Measurements from ENCODE around the gene PPM1H. TPM values are rescaled to one million over a fixed set of nuclear protein-coding genes. Genes with fewer than 3 reads are reported as not detected.

PPM1H gene
- total RNA-seq, 2 donors from 2014 or later = 46.4 to 74.4 TPM

DNA sequence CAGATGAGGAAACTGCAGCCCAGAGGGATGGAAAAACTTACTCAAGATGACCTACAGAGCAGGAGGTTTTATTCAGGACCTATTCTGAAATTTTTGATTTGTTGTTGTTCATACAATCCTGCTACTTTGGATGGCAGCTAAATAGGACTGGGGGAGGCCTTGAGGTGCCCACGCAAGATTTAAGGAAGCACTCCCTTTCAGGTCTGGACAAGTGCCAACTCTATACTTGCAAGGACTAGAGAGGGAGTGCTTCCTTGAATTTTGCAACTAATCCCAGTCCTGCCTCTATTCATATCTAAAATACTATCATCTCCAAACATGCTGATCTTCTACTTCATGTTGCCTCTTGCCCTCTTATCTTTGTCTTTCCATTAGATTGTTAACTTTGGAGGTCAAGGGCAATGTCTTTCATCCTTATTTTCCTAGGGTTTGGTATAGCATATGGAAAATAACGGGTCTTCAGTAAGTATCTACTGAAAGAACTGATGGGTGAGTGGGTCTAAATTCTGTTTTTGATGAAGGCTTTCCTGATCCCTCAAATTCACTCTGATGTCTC, 28.6 kb upstream of the PPM1H start:
- Mint-ChIP-seq H3K4me3 (no peak overlapping the region), H3K4me1 (peaks cover under 1% of the 10 kb centered on the region), H3K27me3 (ENCODE audit: insufficient read depth) (peaks cover 14% of the 10 kb centered on the region), H3K27ac (no peak overlapping the region), H3K9me3 (no peaks in the 10 kb centered on the region), H3K36me3 (ENCODE audit: low read depth) (no peaks in the 10 kb centered on the region)
- TF ChIP-seq, protein P1, sequence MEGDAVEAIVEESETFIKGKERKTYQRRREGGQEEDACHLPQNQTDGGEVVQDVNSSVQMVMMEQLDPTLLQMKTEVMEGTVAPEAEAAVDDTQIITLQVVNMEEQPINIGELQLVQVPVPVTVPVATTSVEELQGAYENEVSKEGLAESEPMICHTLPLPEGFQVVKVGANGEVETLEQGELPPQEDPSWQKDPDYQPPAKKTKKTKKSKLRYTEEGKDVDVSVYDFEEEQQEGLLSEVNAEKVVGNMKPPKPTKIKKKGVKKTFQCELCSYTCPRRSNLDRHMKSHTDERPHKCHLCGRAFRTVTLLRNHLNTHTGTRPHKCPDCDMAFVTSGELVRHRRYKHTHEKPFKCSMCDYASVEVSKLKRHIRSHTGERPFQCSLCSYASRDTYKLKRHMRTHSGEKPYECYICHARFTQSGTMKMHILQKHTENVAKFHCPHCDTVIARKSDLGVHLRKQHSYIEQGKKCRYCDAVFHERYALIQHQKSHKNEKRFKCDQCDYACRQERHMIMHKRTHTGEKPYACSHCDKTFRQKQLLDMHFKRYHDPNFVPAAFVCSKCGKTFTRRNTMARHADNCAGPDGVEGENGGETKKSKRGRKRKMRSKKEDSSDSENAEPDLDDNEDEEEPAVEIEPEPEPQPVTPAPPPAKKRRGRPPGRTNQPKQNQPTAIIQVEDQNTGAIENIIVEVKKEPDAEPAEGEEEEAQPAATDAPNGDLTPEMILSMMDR (conservative IDR thresholded peaks at IDR 0.05) = no peak
- Histone ChIP-seq H3K4me1 (ENCODE audit: control insufficient read depth, insufficient read depth, low read length) (no peaks in the 10 kb centered on the region), H3K9ac (ENCODE audit: extremely low read depth, low read length, poor library complexity, severe bottlenecking) (no peak overlapping the region), H3K36me3 (ENCODE audit: control insufficient read depth, insufficient read depth, low read length) (no peaks in the 10 kb centered on the region), H3K9me3 (ENCODE audit: control insufficient read depth, low read length) (no peaks in the 10 kb centered on the region), H3K27ac (ENCODE audit: low read depth, low read length) (no peak overlapping the region), H3K4me3 (ENCODE audit: low read length) (no peak overlapping the region), H3K27me3 (ENCODE audit: control insufficient read depth, insufficient read depth, low read length, poor library complexity, severe bottlenecking) (no peaks in the 10 kb centered on the region)
- WGBS, 2 experiments (ENCODE audit: insufficient coverage in 1 of 2, insufficient read length in 1 of 2) = 70 to 100% methylated on average over 1 to 2 of the region's 2 CpGs
- no peak for DNase-seq

DNA sequence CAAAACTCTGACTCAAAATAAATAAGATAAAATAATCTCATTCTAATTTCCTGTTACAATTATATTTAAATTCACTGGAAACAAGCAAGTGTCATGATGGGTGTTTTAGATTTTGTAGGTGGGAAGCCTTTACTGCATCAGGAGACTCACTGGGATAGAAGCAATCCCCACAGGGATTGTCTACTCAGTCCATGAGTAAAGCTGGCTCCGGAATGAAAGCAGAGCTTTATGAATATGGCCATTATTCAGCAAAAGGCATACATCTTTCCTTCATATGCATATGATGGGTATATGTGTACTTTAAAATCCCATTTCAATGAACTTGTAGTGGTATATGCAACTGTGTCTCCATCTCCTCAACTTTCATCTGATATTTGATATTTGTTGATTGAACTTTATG, 25.4 kb upstream of the PPM1H start:
- no peaks in the 10 kb centered on the region for H3K9me3 Mint-ChIP-seq
- H3K4me1 ChIP-seq (ENCODE audit: control insufficient read depth, insufficient read depth, low read length) = peaks cover 3% of the 10 kb centered on the region
- peaks cover 10% of the 10 kb centered on the region for H3K27me3 Mint-ChIP-seq (ENCODE audit: insufficient read depth)
- no peak for DNase-seq
- H3K27ac ChIP-seq (ENCODE audit: low read depth, low read length) = no peak overlapping the region
- no peaks in the 10 kb centered on the region for H3K27me3 ChIP-seq (ENCODE audit: control insufficient read depth, insufficient read depth, low read length, poor library complexity, severe bottlenecking)
- H3K4me1 Mint-ChIP-seq = peaks cover 15% of the 10 kb centered on the region
- no peaks in the 10 kb centered on the region for H3K36me3 Mint-ChIP-seq (ENCODE audit: low read depth)
- H3K27ac Mint-ChIP-seq = no peak overlapping the region
- no peaks in the 10 kb centered on the region for H3K36me3 ChIP-seq (ENCODE audit: control insufficient read depth, insufficient read depth, low read length)
- no peaks in the 10 kb centered on the region for H3K9me3 ChIP-seq (ENCODE audit: control insufficient read depth, low read length)
- no peak overlapping the region for H3K9ac ChIP-seq (ENCODE audit: extremely low read depth, low read length, poor library complexity, severe bottlenecking)
- H3K4me3 ChIP-seq (ENCODE audit: low read length) = no peak overlapping the region
- no peak overlapping the region for H3K4me3 Mint-ChIP-seq
- 100% methylated on average over 1 of the region's 1 CpG; no CpG with 5 or more reads in 1 of the 2 experiments for WGBS, 2 experiments (ENCODE audit: insufficient coverage in 1 of 2, insufficient read length in 1 of 2)
- TF ChIP-seq, protein P1 (conservative IDR thresholded peaks at IDR 0.05) = no peak

DNA sequence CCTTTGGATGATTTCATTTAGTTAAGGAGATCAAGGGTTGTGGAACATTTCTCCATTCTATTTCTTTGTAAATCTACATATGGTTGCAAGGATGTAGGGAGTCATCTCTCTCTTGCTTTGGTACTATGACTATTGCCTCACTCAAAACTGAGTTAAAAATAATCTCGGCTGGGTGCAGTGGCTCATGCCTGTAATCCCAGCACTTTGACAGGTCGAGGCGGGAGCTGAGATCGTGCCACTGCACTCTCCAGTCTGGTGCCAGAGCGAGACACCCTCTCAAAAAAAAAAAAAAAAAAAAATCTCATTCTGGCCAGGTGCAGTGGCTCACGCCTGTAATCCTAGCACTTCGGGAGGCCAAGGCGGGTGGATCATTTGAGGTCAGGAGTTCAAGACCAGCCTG, 24.8 kb upstream of the PPM1H start:
- no peak overlapping the region for H3K27ac Mint-ChIP-seq
- 84 to 100% methylated on average over 3 to 8 of the region's 8 CpGs for WGBS, 2 experiments (ENCODE audit: insufficient coverage in 1 of 2, insufficient read length in 1 of 2)

More for the DNA sequence above, 24.8 kb upstream of the PPM1H start:
- Mint-ChIP-seq H3K36me3 (ENCODE audit: low read depth) (no peaks in the 10 kb centered on the region), H3K27me3 (ENCODE audit: insufficient read depth) (peaks cover 7% of the 10 kb centered on the region), H3K9me3 (no peaks in the 10 kb centered on the region), H3K4me1 (peaks cover 15% of the 10 kb centered on the region), H3K4me3 (no peak overlapping the region)
- H3K4me1 ChIP-seq (ENCODE audit: control insufficient read depth, insufficient read depth, low read length) = peaks cover 3% of the 10 kb centered on the region
- no peak for DNase-seq
- no peak overlapping the region for H3K4me3 ChIP-seq (ENCODE audit: low read length)
- H3K27ac ChIP-seq (ENCODE audit: low read depth, low read length) = no peak overlapping the region
- no peak overlapping the region for H3K9ac ChIP-seq (ENCODE audit: extremely low read depth, low read length, poor library complexity, severe bottlenecking)
- TF ChIP-seq, protein P1 (conservative IDR thresholded peaks at IDR 0.05) = no peak
- no peaks in the 10 kb centered on the region for H3K36me3 ChIP-seq (ENCODE audit: control insufficient read depth, insufficient read depth, low read length)
- no peaks in the 10 kb centered on the region for H3K9me3 ChIP-seq (ENCODE audit: control insufficient read depth, low read length)
- H3K27me3 ChIP-seq (ENCODE audit: control insufficient read depth, insufficient read depth, low read length, poor library complexity, severe bottlenecking) = no peaks in the 10 kb centered on the region

All from endodermal cell (in vitro differentiated cells).